A549 (cell line): ENCODE results near the gene MORN1. TPM values are rescaled to one million over a fixed set of nuclear protein-coding genes. Genes with fewer than 3 reads are reported as not detected.

Experiments
- ATAC-seq, 2 experiments: fragments of 200-7000 bp in 1 of 2; fragments of >200 bp in 1 of 2; cut with Nextera tagmentation in 1 of 2; cut with Tn5 transposase in 1 of 2; 3 replicates each; pipeline versions ENCODE4 v1.8.0 to v1.9.1; 2018 to 2020; ENCODE audit warnings: mild to moderate bottlenecking in 1 of 2, moderate library complexity in 1 of 2
- CTCF ChIA-PET: fragments of 300-600 bp; sonication (Branson Sonifier 250); formaldehyde crosslinking; extraction: SDS; loops from one replicate; lab custom pipeline; 2021; ENCODE audit warnings: antibody characterized with exemption, inconsistent platforms; lab: Yijun Ruan, JAX
- POLR2A ChIA-PET: fragments of 350-600 bp; formaldehyde crosslinking; extraction: SDS; loops from one replicate; lab custom pipeline; 2021; ENCODE audit warnings: antibody characterized with exemption, inconsistent platforms; lab: Yijun Ruan, JAX
- DNase-seq, 2 experiments: peaks; one replicate each; pipeline versions ENCODE4 v3.0.0 to v3.0.0-alpha.2; 2011 to 2016; ENCODE audit warnings: low read depth in 1 of 2, low spot score in 1 of 2
- FAIRE-seq: peaks from 2 replicates; lab custom pipeline; 2011; peaks lifted over from hg19 to GRCh38; lab: Jason Lieb, UNC
- H3K27ac ChIP-seq, 2 experiments: fragments of >200 bp; sonication (Bioruptor Twin); formaldehyde crosslinking; 3 replicates each; pipeline ENCODE4 v1.5.1; 2016 to 2017
- H3K4me1 ChIP-seq: fragments of >200 bp; sonication (Bioruptor Twin); formaldehyde crosslinking; 3 replicates; pipeline ENCODE4 v1.6.1; 2016
- H3K4me2 ChIP-seq: fragments of >200 bp; sonication (Bioruptor Twin); formaldehyde crosslinking; 3 replicates; pipeline ENCODE4 v1.6.1; 2016
- H3K4me3 ChIP-seq: fragments of >200 bp; sonication (Bioruptor Twin); formaldehyde crosslinking; 3 replicates; pipeline ENCODE4 v1.5.1; 2016
- H3K9me3 ChIP-seq: fragments of >200 bp; sonication (Bioruptor Twin); formaldehyde crosslinking; 3 replicates; pipeline ENCODE4 v1.6.1; 2016
- BHLHE40 ChIP-seq: IDR thresholded peaks from 2 replicates; pipeline ENCODE4 v1.6.1; 2012; ENCODE audit warnings: low read depth, low read length, inconsistent platforms
- CEBPB ChIP-seq, 2 experiments: fragments of >200 bp in 1 of 2; sonication (Bioruptor Twin) in 1 of 2; formaldehyde crosslinking in 1 of 2; IDR thresholded peaks; 2 replicates each; pipeline ENCODE4 v1.6.1; 2012 to 2016
- EHMT2 ChIP-seq: fragments of 200-600 bp; sonication (generic); IDR thresholded peaks from 2 replicates; pipeline ENCODE4 v1.6.1; 2016; ENCODE audit warnings: antibody characterized with exemption, low read depth, mild to moderate bottlenecking, moderate library complexity
- ESRRA ChIP-seq: fragments of 150-350 bp; IDR thresholded peaks from 2 replicates; pipeline ENCODE4 v1.6.1; 2014; ENCODE audit warnings: mild to moderate bottlenecking, low read length, borderline replicate concordance
- FOSB ChIP-seq: fragments of 250-450 bp; sonication (Bioruptor Pico); IDR thresholded peaks from 2 replicates; pipeline ENCODE4 v1.5.0; 2020; ENCODE audit warnings: mild to moderate bottlenecking, moderate library complexity
- FOXS1 ChIP-seq: fragments of 250-450 bp; sonication (Bioruptor Pico); IDR thresholded peaks from 2 replicates; pipeline ENCODE4 v1.5.0; 2020; ENCODE audit warnings: mild to moderate bottlenecking, moderate library complexity
- GATA3 ChIP-seq: IDR thresholded peaks from 2 replicates; pipeline ENCODE4 v1.6.1; 2012; ENCODE audit warnings: borderline replicate concordance
- HDAC2 ChIP-seq: fragments of 200-600 bp; sonication (generic); IDR thresholded peaks from 2 replicates; pipeline ENCODE4 v1.6.1; 2016
- HEYL ChIP-seq: fragments of 250-450 bp; sonication (Bioruptor Pico); IDR thresholded peaks from 2 replicates; pipeline ENCODE4 v1.8.0; 2021; ENCODE audit warnings: mild to moderate bottlenecking, moderate library complexity
- HOXB13 ChIP-seq: fragments of 250-450 bp; sonication (Bioruptor Pico); IDR thresholded peaks from 2 replicates; pipeline ENCODE4 v1.5.0; 2020; ENCODE audit warnings: low read depth, mild to moderate bottlenecking, moderate library complexity
- JUN ChIP-seq, 2 experiments: fragments of >200 bp; sonication (Bioruptor Twin); formaldehyde crosslinking; IDR thresholded peaks; 2 replicates in 1 of 2; 3 replicates in 1 of 2; pipeline ENCODE4 v1.6.1; 2016 to 2017
- JUNB ChIP-seq: fragments of >200 bp; sonication (Bioruptor Twin); formaldehyde crosslinking; IDR thresholded peaks from 2 replicates; pipeline ENCODE4 v1.6.1; 2016
- KDM1A ChIP-seq: fragments of 200-600 bp; sonication (generic); IDR thresholded peaks from 2 replicates; pipeline ENCODE4 v1.6.1; 2016; ENCODE audit warnings: low read depth, mild to moderate bottlenecking
- NFE2L2 ChIP-seq: fragments of 150-350 bp; conservative IDR thresholded peaks from 2 replicates; pipeline ENCODE4 v1.6.1; 2014; ENCODE audit warnings: low read length
- NPAS2 ChIP-seq: fragments of 250-450 bp; sonication (Bioruptor Pico); IDR thresholded peaks from 2 replicates; pipeline ENCODE4 v1.8.0; 2022; ENCODE audit warnings: mild to moderate bottlenecking, moderate library complexity, borderline replicate concordance
- PHF8 ChIP-seq: fragments of 200-600 bp; sonication (generic); IDR thresholded peaks from 2 replicates; pipeline ENCODE4 v1.6.1; 2016; ENCODE audit warnings: low read depth, mild to moderate bottlenecking, antibody characterized with exemption, moderate library complexity, borderline replicate concordance
- POLR2A ChIP-seq: IDR thresholded peaks from 2 replicates; pipeline ENCODE4 v1.6.1; 2012; ENCODE audit warnings: mild to moderate bottlenecking, low read length
- POLR2AphosphoS2 ChIP-seq: conservative IDR thresholded peaks from 2 replicates; pipeline ENCODE4 v1.6.1; 2012; ENCODE audit warnings: low read length, improper control_type of control experiment, inconsistent platforms
- RFX5 ChIP-seq: fragments of 450-650 bp; IDR thresholded peaks from 2 replicates; pipeline ENCODE4 v1.7.1; 2014; ENCODE audit warnings: antibody characterized with exemption, mild to moderate bottlenecking, moderate library complexity
- RNF2 ChIP-seq: fragments of 200-600 bp; sonication (generic); IDR thresholded peaks from 2 replicates; pipeline ENCODE4 v1.6.1; 2016; ENCODE audit warnings: low read depth, mild to moderate bottlenecking, antibody characterized with exemption, moderate library complexity, borderline replicate concordance
- ZFP36 ChIP-seq: fragments of 450-650 bp; IDR thresholded peaks from 2 replicates; pipeline ENCODE4 v1.6.1; 2014; ENCODE audit warnings: borderline replicate concordance; ENCODE audit not compliant: partially characterized antibody
- WGBS: methylation state at CpG from one replicate; pipeline ENCODE4 v1.1.6; 2017; ENCODE audit errors: missing lambda C conversion rate; 5-methylcytosine and 5-hydroxymethylcytosine counted together
- polyA plus RNA-seq, 4 experiments: library from polyadenylated mRNA; depleted of rRNA in 3 of 4; stranded (reverse); fragments of >200 nt; fragmentation: RNase III in 1 of 4; extraction: RNeasy Plus Mini Kit Qiagen cat#74134 plus additional on column Dnase treatment in 1 of 4; gene quantifications; 2 replicates in 3 of 4; 3 replicates in 1 of 4; pipeline ENCODE4 v1.2.3, GENCODE V29; 2011 to 2017
- TF ChIP-seq, protein P1 (sequence below): IDR thresholded peaks from 2 replicates; pipeline ENCODE4 v1.6.1; 2012
- TF ChIP-seq, protein P2 (sequence below): fragments of >200 bp; sonication (Bioruptor Twin); formaldehyde crosslinking; IDR thresholded peaks from 2 replicates; pipeline ENCODE4 v1.6.1; 2016
- TF ChIP-seq, protein P3 (sequence below): fragments of 250-450 bp; sonication (Bioruptor Pico); IDR thresholded peaks from 2 replicates; pipeline ENCODE4 v1.5.0; 2020; ENCODE audit warnings: low read depth, mild to moderate bottlenecking, moderate library complexity
- TF ChIP-seq, protein P4 (sequence below): fragments of 200-600 bp; sonication (generic); IDR thresholded peaks from 2 replicates; pipeline ENCODE4 v1.6.1; 2016; ENCODE audit warnings: antibody characterized with exemption, mild to moderate bottlenecking, moderate library complexity

The MORN1 gene
- polyA plus RNA-seq, 2 of the 4 experiments (the other 2 are of a cell fraction) = 6.9 to 8.9 TPM

GRCh38 chr1:2391931-2392509 lies 666 bp upstream of the MORN1 start:
- ChIA-PET CTCF (interaction anchor here (0.6 to 16.3 kb wide), 5 partner anchors 11 to 330 kb away, joined by 3 to 267 read pairs (median 3); partner anchors contain the start of gene FAAP20), POLR2A (interaction anchor here (0.8 to 1.3 kb wide), 14 partner anchors 9 to 202 kb away, joined by 3 to 10 read pairs (median 4); partner anchors contain the start of gene FAAP20)
- WGBS = 12% methylated on average over 6 of the region's 62 CpGs
- peak overlapping the region; percentile 98 for H3K27ac ChIP-seq
- no peak for FAIRE-seq
- peaks cover 25% of the 10 kb centered on the region for H3K4me1 ChIP-seq
- DNase-seq = peak in 1 of 2 experiments; percentile 4
- peak in 1 of 2 experiments; percentile 13; a peak in 3 of 6 replicates for ATAC-seq
- TF ChIP-seq HDAC2 (no peak), JUN (IDR thresholded peaks at IDR 0.05) (peak in 1 of 2 experiments; percentile 14; a peak in 2 of 5 replicates)
- TF ChIP-seq, all 56 proteins: peak for 1
- H3K4me3 ChIP-seq = peak overlapping the region; percentile 100
- H3K9me3 ChIP-seq = no peaks in the 10 kb centered on the region
- H3K4me2 ChIP-seq = peak overlapping the region; percentile 100

- POLR2A ChIA-PET = no interaction called here
- no peak overlapping the region for H3K4me3 ChIP-seq
- H3K4me1 ChIP-seq = peaks cover 25% of the 10 kb centered on the region
- no peaks in the 10 kb centered on the region for H3K9me3 ChIP-seq
- CTCF ChIA-PET = interaction anchor here (4.4 to 16.3 kb wide), 2 partner anchors 8 to 190 kb away, joined by 32 to 267 read pairs; partner anchors contain the start of gene FAAP20
- peak overlapping the region; percentile 94 for H3K4me2 ChIP-seq
- DNase-seq = no peak
- WGBS = 87% methylated on average over 7 of the region's 7 CpGs
- no peak for ATAC-seq
- no peak for FAIRE-seq
- TF ChIP-seq EHMT2 = no peak
- no peak for TF ChIP-seq POLR2A
- no peak for TF ChIP-seq RNF2
- TF ChIP-seq NPAS2 (CRISPR knock-in tag) = no peak
- no peak for TF ChIP-seq POLR2AphosphoS2
- no peak for TF ChIP-seq BHLHE40
- no peak for TF ChIP-seq FOXS1 (CRISPR knock-in tag)
- TF ChIP-seq, protein P1, sequence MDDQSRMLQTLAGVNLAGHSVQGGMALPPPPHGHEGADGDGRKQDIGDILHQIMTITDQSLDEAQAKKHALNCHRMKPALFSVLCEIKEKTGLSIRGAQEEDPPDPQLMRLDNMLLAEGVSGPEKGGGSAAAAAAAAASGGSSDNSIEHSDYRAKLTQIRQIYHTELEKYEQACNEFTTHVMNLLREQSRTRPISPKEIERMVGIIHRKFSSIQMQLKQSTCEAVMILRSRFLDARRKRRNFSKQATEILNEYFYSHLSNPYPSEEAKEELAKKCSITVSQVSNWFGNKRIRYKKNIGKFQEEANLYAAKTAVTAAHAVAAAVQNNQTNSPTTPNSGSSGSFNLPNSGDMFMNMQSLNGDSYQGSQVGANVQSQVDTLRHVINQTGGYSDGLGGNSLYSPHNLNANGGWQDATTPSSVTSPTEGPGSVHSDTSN = no peak
- no peak for TF ChIP-seq CEBPB (IDR thresholded peaks at IDR 0.05)
- TF ChIP-seq JUNB = no peak
- TF ChIP-seq, protein P2, sequence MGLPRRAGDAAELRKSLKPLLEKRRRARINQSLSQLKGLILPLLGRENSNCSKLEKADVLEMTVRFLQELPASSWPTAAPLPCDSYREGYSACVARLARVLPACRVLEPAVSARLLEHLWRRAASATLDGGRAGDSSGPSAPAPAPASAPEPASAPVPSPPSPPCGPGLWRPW = no peak
- TF ChIP-seq, protein P3, sequence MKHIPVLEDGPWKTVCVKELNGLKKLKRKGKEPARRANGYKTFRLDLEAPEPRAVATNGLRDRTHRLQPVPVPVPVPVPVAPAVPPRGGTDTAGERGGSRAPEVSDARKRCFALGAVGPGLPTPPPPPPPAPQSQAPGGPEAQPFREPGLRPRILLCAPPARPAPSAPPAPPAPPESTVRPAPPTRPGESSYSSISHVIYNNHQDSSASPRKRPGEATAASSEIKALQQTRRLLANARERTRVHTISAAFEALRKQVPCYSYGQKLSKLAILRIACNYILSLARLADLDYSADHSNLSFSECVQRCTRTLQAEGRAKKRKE = no peak
- no peak for TF ChIP-seq ESRRA
- no peak for TF ChIP-seq HOXB13 (CRISPR knock-in tag)
- TF ChIP-seq HEYL = no peak
- TF ChIP-seq NFE2L2 = no peak
- TF ChIP-seq, all 56 proteins: peak for 0
- no peak overlapping the region for H3K27ac ChIP-seq
Observed at GRCh38 chr1:2389644-2390043, 1.7 kb downstream of the MORN1 start.

DNA sequence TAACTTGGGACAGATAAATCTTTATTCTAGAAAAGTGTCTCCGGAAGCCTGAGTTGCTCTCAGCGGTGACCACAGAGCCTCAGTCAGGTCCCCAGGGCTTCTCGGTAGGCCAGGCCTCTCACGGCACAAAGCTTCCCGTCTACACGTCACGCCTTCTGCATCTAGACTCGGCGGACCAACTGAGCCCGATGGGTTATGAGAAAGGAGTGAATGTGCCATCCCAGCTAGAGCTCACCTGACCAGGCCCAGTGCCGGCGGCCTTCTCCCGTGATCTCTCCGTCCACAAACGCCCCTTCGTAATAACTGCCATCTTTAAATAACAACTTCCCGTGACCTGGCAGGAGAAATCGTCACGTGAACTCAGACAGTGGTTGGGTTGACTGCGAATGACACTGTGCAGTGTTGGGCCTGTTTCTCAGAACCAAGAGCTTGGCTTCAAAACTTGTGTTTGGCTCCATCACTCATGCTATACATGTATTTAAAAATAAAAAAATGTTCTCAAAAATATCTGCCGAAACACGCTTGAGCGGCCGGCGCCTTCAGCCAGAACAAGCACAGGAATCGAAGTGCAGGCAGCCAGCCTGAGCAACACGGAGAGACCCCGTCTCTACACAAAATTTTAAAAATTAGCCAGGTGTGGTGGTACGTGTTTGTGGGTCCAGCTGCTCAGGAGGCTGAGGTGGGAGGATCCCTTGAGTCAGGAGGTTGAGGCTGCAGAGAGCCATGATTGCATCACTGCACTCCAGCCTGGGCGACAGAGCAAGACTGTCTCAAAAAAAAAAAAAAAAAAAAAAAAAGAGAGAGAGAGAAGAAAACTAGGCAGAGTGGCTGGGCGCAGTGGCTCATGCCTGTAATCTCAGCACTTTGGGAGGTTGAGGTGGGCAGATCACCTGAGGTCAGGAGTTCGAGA lies 3.1 kb downstream of the MORN1 start:
- Histone ChIP-seq H3K4me2 (no peak overlapping the region), H3K4me1 (peaks cover 15% of the 10 kb centered on the region), H3K4me3 (no peak overlapping the region), H3K27ac (no peak overlapping the region), H3K9me3 (no peaks in the 10 kb centered on the region)
- ChIA-PET POLR2A (no interaction called here), CTCF (interaction anchor here (16.3 kb wide), 1 partner anchor 189 kb away, joined by 267 read pairs; the partner anchor contains the start of gene FAAP20)
- WGBS = 93% methylated on average over 32 of the region's 32 CpGs
- ATAC-seq (no peak), DNase-seq (no peak), FAIRE-seq (no peak)
- no peak for TF ChIP-seq ZFP36
- no peak for TF ChIP-seq KDM1A
- no peak for TF ChIP-seq FOSB (CRISPR knock-in tag)
- TF ChIP-seq, protein P4, sequence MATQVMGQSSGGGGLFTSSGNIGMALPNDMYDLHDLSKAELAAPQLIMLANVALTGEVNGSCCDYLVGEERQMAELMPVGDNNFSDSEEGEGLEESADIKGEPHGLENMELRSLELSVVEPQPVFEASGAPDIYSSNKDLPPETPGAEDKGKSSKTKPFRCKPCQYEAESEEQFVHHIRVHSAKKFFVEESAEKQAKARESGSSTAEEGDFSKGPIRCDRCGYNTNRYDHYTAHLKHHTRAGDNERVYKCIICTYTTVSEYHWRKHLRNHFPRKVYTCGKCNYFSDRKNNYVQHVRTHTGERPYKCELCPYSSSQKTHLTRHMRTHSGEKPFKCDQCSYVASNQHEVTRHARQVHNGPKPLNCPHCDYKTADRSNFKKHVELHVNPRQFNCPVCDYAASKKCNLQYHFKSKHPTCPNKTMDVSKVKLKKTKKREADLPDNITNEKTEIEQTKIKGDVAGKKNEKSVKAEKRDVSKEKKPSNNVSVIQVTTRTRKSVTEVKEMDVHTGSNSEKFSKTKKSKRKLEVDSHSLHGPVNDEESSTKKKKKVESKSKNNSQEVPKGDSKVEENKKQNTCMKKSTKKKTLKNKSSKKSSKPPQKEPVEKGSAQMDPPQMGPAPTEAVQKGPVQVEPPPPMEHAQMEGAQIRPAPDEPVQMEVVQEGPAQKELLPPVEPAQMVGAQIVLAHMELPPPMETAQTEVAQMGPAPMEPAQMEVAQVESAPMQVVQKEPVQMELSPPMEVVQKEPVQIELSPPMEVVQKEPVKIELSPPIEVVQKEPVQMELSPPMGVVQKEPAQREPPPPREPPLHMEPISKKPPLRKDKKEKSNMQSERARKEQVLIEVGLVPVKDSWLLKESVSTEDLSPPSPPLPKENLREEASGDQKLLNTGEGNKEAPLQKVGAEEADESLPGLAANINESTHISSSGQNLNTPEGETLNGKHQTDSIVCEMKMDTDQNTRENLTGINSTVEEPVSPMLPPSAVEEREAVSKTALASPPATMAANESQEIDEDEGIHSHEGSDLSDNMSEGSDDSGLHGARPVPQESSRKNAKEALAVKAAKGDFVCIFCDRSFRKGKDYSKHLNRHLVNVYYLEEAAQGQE = no peak
- no peak for TF ChIP-seq JUN (IDR thresholded peaks at IDR 0.05)
- TF ChIP-seq GATA3 = no peak
- TF ChIP-seq RFX5 = no peak
- no peak for TF ChIP-seq PHF8
